WTC11 (cell line): ENCODE measurements around the gene NCLN. TPM values are rescaled to one million over a fixed set of nuclear protein-coding genes. Genes with fewer than 3 reads are reported as not detected.

Experiments
- ATAC-seq: fragments of 200-7000 bp; cut with Tn5 transposase; 2 replicates; pipeline ENCODE4 v1.10.0; 2021; ENCODE audit warnings: mild to moderate bottlenecking, moderate library complexity
- CTCF ChIA-PET: fragments of 300-600 bp; sonication (Branson Sonifier 250); formaldehyde crosslinking; loops from one replicate; lab custom pipeline; 2021; ENCODE audit warnings: antibody characterized with exemption; lab: Charles Lee
- POLR2A ChIA-PET: fragments of 350-600 bp; sonication (Branson Sonifier 250); formaldehyde crosslinking; loops from one replicate; lab custom pipeline; 2021; ENCODE audit warnings: antibody characterized with exemption; lab: Charles Lee
- DNase-seq: peaks from one replicate; pipeline ENCODE4 v3.0.0; 2021; ENCODE audit warnings: low spot score
- H3K27ac Mint-ChIP-seq: 2 replicates; pipeline ENCODE4 v1.8.0; 2021; ENCODE audit warnings: mixed read lengths
- H3K27me3 Mint-ChIP-seq: 2 replicates; pipeline ENCODE4 v1.8.0; 2021; ENCODE audit warnings: low read depth, mild to moderate bottlenecking, moderate library complexity, mixed read lengths
- H3K36me3 Mint-ChIP-seq: 2 replicates; pipeline ENCODE4 v1.8.0; 2021; ENCODE audit warnings: mixed read lengths
- H3K4me1 Mint-ChIP-seq: 2 replicates; pipeline ENCODE4 v1.8.0; 2022; ENCODE audit warnings: mixed read lengths
- H3K4me3 Mint-ChIP-seq: 2 replicates; pipeline ENCODE4 v1.8.0; 2021; ENCODE audit warnings: mild to moderate bottlenecking, moderate library complexity, mixed read lengths
- H3K9me3 Mint-ChIP-seq: 2 replicates; pipeline ENCODE4 v1.8.0; 2021; ENCODE audit warnings: mixed read lengths
- AR ChIP-seq: fragments of 250-450 bp; sonication (Bioruptor Pico); IDR thresholded peaks from 2 replicates; pipeline ENCODE4 v1.9.0; 2021; ENCODE audit warnings: mild to moderate bottlenecking
- CDX4 ChIP-seq: fragments of 250-450 bp; sonication (Bioruptor Pico); IDR thresholded peaks from 2 replicates; pipeline ENCODE4 v1.9.0; 2021; ENCODE audit warnings: moderate library complexity, mild to moderate bottlenecking, inconsistent platforms, borderline replicate concordance
- CREM ChIP-seq: sonication (generic); formaldehyde crosslinking; IDR thresholded peaks from 2 replicates; pipeline ENCODE4 v1.8.1; 2022; ENCODE audit warnings: mild to moderate bottlenecking, missing genetic modification reagents, moderate library complexity
- ETV6 ChIP-seq: sonication (generic); formaldehyde crosslinking; IDR thresholded peaks from 2 replicates; pipeline ENCODE4 v1.8.1; 2022; ENCODE audit warnings: mild to moderate bottlenecking, missing genetic modification reagents
- FOXP4 ChIP-seq: sonication (generic); formaldehyde crosslinking; IDR thresholded peaks from 2 replicates; pipeline ENCODE4 v1.8.0; 2022; ENCODE audit warnings: mild to moderate bottlenecking, missing genetic modification reagents
- JUN ChIP-seq: sonication (generic); formaldehyde crosslinking; IDR thresholded peaks from 2 replicates; pipeline ENCODE4 v1.8.0; 2023; ENCODE audit warnings: mild to moderate bottlenecking, missing genetic modification reagents
- MAX ChIP-seq: sonication (generic); formaldehyde crosslinking; IDR thresholded peaks from 2 replicates; pipeline ENCODE4 v1.8.0; 2022; ENCODE audit warnings: mild to moderate bottlenecking, missing genetic modification reagents
- MYBL2 ChIP-seq: sonication (generic); formaldehyde crosslinking; IDR thresholded peaks from 2 replicates; pipeline ENCODE4 v1.8.1; 2023; ENCODE audit warnings: mild to moderate bottlenecking, moderate library complexity, missing genetic modification reagents
- NFATC4 ChIP-seq: fragments of 250-450 bp; sonication (Bioruptor Pico); IDR thresholded peaks from 2 replicates; pipeline ENCODE4 v1.9.0; 2021; ENCODE audit warnings: mild to moderate bottlenecking
- NFYB ChIP-seq: sonication (generic); formaldehyde crosslinking; conservative IDR thresholded peaks from 2 replicates; pipeline ENCODE4 v1.8.0; 2022; ENCODE audit warnings: low read depth, missing genetic modification reagents
- OVOL2 ChIP-seq: fragments of 250-450 bp; sonication (Bioruptor Pico); IDR thresholded peaks from 2 replicates; pipeline ENCODE4 v1.9.0; 2021; ENCODE audit warnings: mild to moderate bottlenecking, borderline replicate concordance
- SMAD4 ChIP-seq: sonication (generic); formaldehyde crosslinking; IDR thresholded peaks from 2 replicates; pipeline ENCODE4 v1.8.0; 2022; ENCODE audit warnings: mild to moderate bottlenecking, missing genetic modification reagents
- STAT6 ChIP-seq: sonication (generic); formaldehyde crosslinking; conservative IDR thresholded peaks from 2 replicates; pipeline ENCODE4 v1.8.1; 2023; ENCODE audit warnings: mild to moderate bottlenecking, low read depth, missing genetic modification reagents, moderate library complexity
- TEAD1 ChIP-seq: sonication (generic); formaldehyde crosslinking; IDR thresholded peaks from 2 replicates; pipeline ENCODE4 v1.8.0; 2022; ENCODE audit warnings: mild to moderate bottlenecking, missing genetic modification reagents
- TP53 ChIP-seq: sonication (generic); formaldehyde crosslinking; IDR thresholded peaks from 2 replicates; pipeline ENCODE4 v1.8.1; 2023; ENCODE audit warnings: mild to moderate bottlenecking, missing genetic modification reagents
- USF1 ChIP-seq: sonication (generic); formaldehyde crosslinking; IDR thresholded peaks from 2 replicates; pipeline ENCODE4 v1.8.0; 2022; ENCODE audit warnings: mild to moderate bottlenecking, missing genetic modification reagents
- ZBTB43 ChIP-seq: sonication (generic); formaldehyde crosslinking; IDR thresholded peaks from 2 replicates; pipeline ENCODE4 v1.8.1; 2023; ENCODE audit warnings: mild to moderate bottlenecking, missing genetic modification reagents
- ZNF317 ChIP-seq: sonication (generic); formaldehyde crosslinking; IDR thresholded peaks from 2 replicates; pipeline ENCODE4 v1.8.1; 2023; ENCODE audit warnings: low read depth, mild to moderate bottlenecking, moderate library complexity, missing genetic modification reagents, borderline replicate concordance
- ZNF423 ChIP-seq: fragments of 250-450 bp; sonication (Bioruptor Pico); IDR thresholded peaks from 2 replicates; pipeline ENCODE4 v2.1.2; 2022; ENCODE audit warnings: mild to moderate bottlenecking, moderate library complexity
- total RNA-seq: library from RNA; stranded (reverse); gene quantifications from 3 replicates; pipeline ENCODE4 v1.2.3, GENCODE V29; 2021

Gene NCLN
- total RNA-seq, 1 experiment from 2014 or later = 113 TPM

GRCh38 chr19:3175781-3176714 lies 9.7 kb upstream of the NCLN start:
- no peak for DNase-seq
- Mint-ChIP-seq H3K36me3 (no peaks in the 10 kb centered on the region), H3K4me1 (no peaks in the 10 kb centered on the region), H3K4me3 (no peak overlapping the region), H3K27me3 (no peaks in the 10 kb centered on the region), H3K27ac (no peak overlapping the region), H3K9me3 (no peaks in the 10 kb centered on the region)
- no peak for TF ChIP-seq NFYB (CRISPR knock-in tag)
- TF ChIP-seq OVOL2 (CRISPR knock-in tag) = no peak
- no peak for TF ChIP-seq JUN (CRISPR knock-in tag)
- TF ChIP-seq FOXP4 (CRISPR knock-in tag) = no peak
- no peak for TF ChIP-seq TEAD1 (CRISPR knock-in tag)
- no peak for TF ChIP-seq NFATC4 (CRISPR knock-in tag)
- TF ChIP-seq CREM (CRISPR knock-in tag) = no peak
- no peak for TF ChIP-seq CDX4 (CRISPR knock-in tag)
- TF ChIP-seq ZBTB43 (CRISPR knock-in tag) = no peak
- no peak for TF ChIP-seq USF1 (CRISPR knock-in tag)
- TF ChIP-seq TP53 (CRISPR knock-in tag) = no peak
- no peak for TF ChIP-seq ETV6 (CRISPR knock-in tag)
- TF ChIP-seq SMAD4 (CRISPR knock-in tag) = no peak
- no peak for TF ChIP-seq MYBL2 (CRISPR knock-in tag)
- no peak for TF ChIP-seq STAT6 (CRISPR knock-in tag)
- ChIA-PET POLR2A (no interaction called here), CTCF (interaction anchor here (1.0 kb wide), 1 partner anchor 47 kb away, joined by 5 read pairs; no protein-coding TSS in a partner anchor)
- no peak for ATAC-seq

GRCh38 chr19:3176715-3177501 lies 8.8 kb upstream of the NCLN start:
- no peaks in the 10 kb centered on the region for H3K4me1 Mint-ChIP-seq
- ChIA-PET CTCF (interaction anchor here (0.6 to 1.0 kb wide), 3 partner anchors 15 to 475 kb away, joined by 3 to 5 read pairs (median 3); no protein-coding TSS in a partner anchor), POLR2A (no interaction called here)
- H3K27ac Mint-ChIP-seq = no peak overlapping the region
- no peak for DNase-seq
- no peak; the same call in 1 of the 2 replicates for ATAC-seq
- no peaks in the 10 kb centered on the region for H3K27me3 Mint-ChIP-seq
- no peak overlapping the region for H3K4me3 Mint-ChIP-seq
- no peaks in the 10 kb centered on the region for H3K9me3 Mint-ChIP-seq
- no peaks in the 10 kb centered on the region for H3K36me3 Mint-ChIP-seq
- TF ChIP-seq ZNF423 (CRISPR knock-in tag) = no peak
- TF ChIP-seq AR (CRISPR knock-in tag) = no peak
- no peak for TF ChIP-seq MAX (CRISPR knock-in tag)
- no peak for TF ChIP-seq ZNF317 (CRISPR knock-in tag)
- TF ChIP-seq STAT6 (CRISPR knock-in tag) = no peak
